Caco-2 (cell line): ENCODE results near the gene SLC24A4. TPM values are rescaled to one million over a fixed set of nuclear protein-coding genes. Genes with fewer than 3 reads are reported as not detected.

ENCODE experiments used
- BruUV-seq: library from RNA; stranded (reverse); fragments of 400-500 nt; replicated peaks from 2 replicates; lab custom pipeline; 2021; lab: Mats Ljungman, UMichigan
- CTCF ChIA-PET: fragments of 300-600 bp; sonication (Branson Sonifier 250); formaldehyde crosslinking; loops from one replicate; lab custom pipeline; 2022; ENCODE audit warnings: antibody characterized with exemption; lab: Charles Lee
- POLR2A ChIA-PET: fragments of 300-600 bp; sonication (Branson Sonifier 250); formaldehyde crosslinking; loops from one replicate; lab custom pipeline; 2022; ENCODE audit warnings: antibody characterized with exemption; lab: Charles Lee
- DNase-seq, 2 experiments: peaks; one replicate each; pipeline versions ENCODE4 v3.0.0 to v3.0.0-alpha.2; 2020 to 2022
- H3K27me3 ChIP-seq: replicated peaks from 2 replicates; pipeline ENCODE4 v1.6.0; 2011; ENCODE audit warnings: low read length; ENCODE audit not compliant: control insufficient read depth, insufficient read depth
- H3K36me3 ChIP-seq: 2 replicates; pipeline ENCODE4 v1.5.1; 2011; ENCODE audit warnings: low read length; ENCODE audit not compliant: control insufficient read depth, insufficient read depth
- H3K4me1 ChIP-seq: fragments of 250-450 bp; sonication (Bioruptor Pico); 2 replicates; pipeline ENCODE4 v1.5.1; 2020; ENCODE audit warnings: mild to moderate bottlenecking
- H3K4me3 ChIP-seq: 2 replicates; pipeline ENCODE4 v1.5.1; 2011; ENCODE audit warnings: low read depth, mild to moderate bottlenecking, control low read depth, low read length
- H3K9me3 ChIP-seq: fragments of 250-450 bp; sonication (Bioruptor Pico); 2 replicates; pipeline ENCODE4 v1.5.1; 2020; ENCODE audit warnings: mild to moderate bottlenecking, moderate library complexity
- H3K27ac Mint-ChIP-seq: one replicate; pipeline ENCODE4 v1.8.0; 2022; ENCODE audit warnings: mixed read lengths; ENCODE audit not compliant: unreplicated experiment
- H3K27me3 Mint-ChIP-seq: one replicate; pipeline ENCODE4 v1.8.0; 2022; ENCODE audit warnings: mixed read lengths; ENCODE audit not compliant: insufficient read depth, unreplicated experiment
- H3K36me3 Mint-ChIP-seq: one replicate; pipeline ENCODE4 v1.8.0; 2022; ENCODE audit warnings: mild to moderate bottlenecking, mixed read lengths; ENCODE audit not compliant: insufficient read depth, unreplicated experiment
- H3K4me1 Mint-ChIP-seq: one replicate; pipeline ENCODE4 v1.8.0; 2022; ENCODE audit warnings: low read depth, mixed read lengths; ENCODE audit not compliant: unreplicated experiment
- H3K4me3 Mint-ChIP-seq: one replicate; pipeline ENCODE4 v1.8.0; 2022; ENCODE audit warnings: mild to moderate bottlenecking, moderate library complexity, mixed read lengths; ENCODE audit not compliant: unreplicated experiment
- H3K9me3 Mint-ChIP-seq: one replicate; pipeline ENCODE4 v1.8.0; 2022; ENCODE audit warnings: mixed read lengths; ENCODE audit not compliant: unreplicated experiment
- CTCF ChIP-seq, 2 experiments: fragments of 200-600 bp in 1 of 2; IDR thresholded peaks; 1 replicate in 1 of 2; 2 replicates in 1 of 2; pipeline versions ENCODE4 v1.5.1 to v1.8.0; 2011 to 2022; ENCODE audit warnings: antibody characterized with exemption in 1 of 2, control low read depth in 1 of 2, inconsistent platforms in 1 of 2, low read depth in 1 of 2, low read length in 1 of 2, mild to moderate bottlenecking in 1 of 2, moderate library complexity in 1 of 2; ENCODE audit not compliant: insufficient read depth in 1 of 2, severe bottlenecking in 1 of 2, unreplicated experiment in 1 of 2
- intact Hi-C: fragments of 100-400 bp; cut with micrococcal nuclease; formaldehyde crosslinking; loops from one replicate; pipeline ENCODE4 v1.10.0; 2022; ENCODE audit not compliant: unreplicated experiment
- total RNA-seq: library from RNA; stranded (reverse); gene quantifications from 2 replicates; pipeline ENCODE4 v1.2.3, GENCODE V29; 2022

Gene SLC24A4
- total RNA-seq, 1 experiment from 2014 or later, result not detected

GRCh38 chr14:92439537-92440344 is 116.8 kb downstream of the SLC24A4 start:
- no peak overlapping the region for H3K4me3 Mint-ChIP-seq
- CTCF ChIA-PET, result no interaction called here
- POLR2A ChIA-PET, result no interaction called here
- Histone ChIP-seq H3K4me1 (no peaks in the 10 kb centered on the region), H3K9me3 (no peaks in the 10 kb centered on the region), H3K4me3 (no peak overlapping the region), H3K36me3 (no peaks in the 10 kb centered on the region), H3K27me3 (no peaks in the 10 kb centered on the region)
- intact Hi-C loops, result no loop called here
- no peak overlapping the region for H3K27ac Mint-ChIP-seq
- no TSS peak for BruUV-seq
- H3K4me1 Mint-ChIP-seq, result no peaks in the 10 kb centered on the region
- peak in 1 of 2 experiments; percentile 15 for DNase-seq
- no peaks in the 10 kb centered on the region for H3K9me3 Mint-ChIP-seq
- H3K36me3 Mint-ChIP-seq, result no peaks in the 10 kb centered on the region
- H3K27me3 Mint-ChIP-seq, result no peaks in the 10 kb centered on the region
- TF ChIP-seq CTCF (IDR thresholded peaks at IDR 0.05; ENCODE audit: insufficient read depth in 1 of 2, low read depth in 1 of 2, low read length in 1 of 2, severe bottlenecking in 1 of 2, unreplicated experiment in 1 of 2), result no peak

- no peak overlapping the region for H3K4me3 ChIP-seq
- no peaks in the 10 kb centered on the region for H3K36me3 Mint-ChIP-seq
- H3K4me1 ChIP-seq, result no peaks in the 10 kb centered on the region
- no peaks in the 10 kb centered on the region for H3K4me1 Mint-ChIP-seq
- no peaks in the 10 kb centered on the region for H3K36me3 ChIP-seq
- H3K4me3 Mint-ChIP-seq, result no peak overlapping the region
- H3K27me3 ChIP-seq, result no peaks in the 10 kb centered on the region
- ChIA-PET CTCF (no interaction called here), POLR2A (no interaction called here)
- peak in 1 of 2 experiments; percentile 17 for DNase-seq
- no peaks in the 10 kb centered on the region for H3K27me3 Mint-ChIP-seq
- no peak overlapping the region for H3K27ac Mint-ChIP-seq
- H3K9me3 ChIP-seq, result no peaks in the 10 kb centered on the region
- TF ChIP-seq CTCF (IDR thresholded peaks at IDR 0.05; ENCODE audit: insufficient read depth in 1 of 2, low read depth in 1 of 2, low read length in 1 of 2, severe bottlenecking in 1 of 2, unreplicated experiment in 1 of 2), result no peak
- intact Hi-C loops, result no loop called here
- H3K9me3 Mint-ChIP-seq, result no peaks in the 10 kb centered on the region
- no TSS peak for BruUV-seq
These were observed 117.5 kb downstream of the SLC24A4 start for GRCh38 chr14:92440345-92441003.

- H3K9me3 Mint-ChIP-seq, result no peaks in the 10 kb centered on the region
These were observed 119.0 kb downstream of the SLC24A4 start for GRCh38 chr14:92441751-92442504.

More at GRCh38 chr14:92441751-92442504, 119.0 kb downstream of the SLC24A4 start:
- DNase-seq, result no peak
- intact Hi-C loops, result no loop called here
- Mint-ChIP-seq H3K27ac (no peak overlapping the region), H3K36me3 (no peaks in the 10 kb centered on the region), H3K4me3 (no peak overlapping the region), H3K27me3 (no peaks in the 10 kb centered on the region), H3K4me1 (no peaks in the 10 kb centered on the region)
- Histone ChIP-seq H3K4me3 (no peak overlapping the region), H3K4me1 (no peaks in the 10 kb centered on the region), H3K27me3 (no peaks in the 10 kb centered on the region), H3K9me3 (no peaks in the 10 kb centered on the region), H3K36me3 (no peaks in the 10 kb centered on the region)
- no peak for TF ChIP-seq CTCF (IDR thresholded peaks at IDR 0.05; ENCODE audit: insufficient read depth in 1 of 2, low read depth in 1 of 2, low read length in 1 of 2, severe bottlenecking in 1 of 2, unreplicated experiment in 1 of 2)
- no TSS peak for BruUV-seq
- ChIA-PET POLR2A (no interaction called here), CTCF (no interaction called here)
